Endothelial cell of umbilical vein (primary cell): Measurements from ENCODE around the gene MTREX. TPM values are rescaled to one million over a fixed set of nuclear protein-coding genes. Genes with fewer than 3 reads are reported as not detected.

ENCODE experiments used
- BruUV-seq: library from RNA; stranded (reverse); fragments of 400-500 nt; replicated peaks from 2 replicates; lab custom pipeline; 2021; lab: Mats Ljungman, UMichigan
- CTCF ChIA-PET: fragments of 300-600, 350-600 bp; sonication (Branson Sonifier 250); formaldehyde crosslinking; loops from one replicate; lab custom pipeline; 2021; ENCODE audit warnings: antibody characterized with exemption, inconsistent platforms; lab: Charles Lee
- POLR2A ChIA-PET: fragments of 300-600, 350-600 bp; sonication (Branson Sonifier 250); formaldehyde crosslinking; loops from one replicate; lab custom pipeline; 2021; ENCODE audit warnings: antibody characterized with exemption, inconsistent platforms; lab: Charles Lee
- DNase-seq: peaks from one replicate; pipeline ENCODE4 v3.0.0-alpha.2; 2011; ENCODE audit warnings: low read depth, low spot score
- FAIRE-seq: peaks from 2 replicates; lab custom pipeline; 2011; peaks lifted over from hg19 to GRCh38; lab: Jason Lieb, UNC
- H2AFZ ChIP-seq: 2 replicates; pipeline ENCODE4 v1.6.0; 2012; ENCODE audit warnings: low read depth, low read length, control low read depth, inconsistent platforms
- H3K27ac ChIP-seq: 2 replicates; pipeline ENCODE4 v1.5.1; 2011; ENCODE audit warnings: low read depth, mild to moderate bottlenecking, control low read depth, low read length, moderate library complexity; ENCODE audit not compliant: insufficient read depth
- H3K27me3 ChIP-seq, 2 experiments: 2 replicates each; pipeline versions ENCODE4 v1.6.0 to v1.6.1; 2011; ENCODE audit warnings: low read length in 2 of 2, mixed read lengths in 1 of 2; ENCODE audit not compliant: control insufficient read depth in 2 of 2, insufficient read depth in 2 of 2
- H3K36me3 ChIP-seq, 2 experiments: 2 replicates in 1 of 2; 3 replicates in 1 of 2; pipeline ENCODE4 v1.5.1; 2011; ENCODE audit warnings: low read length in 2 of 2, mild to moderate bottlenecking in 1 of 2, moderate library complexity in 1 of 2; ENCODE audit not compliant: control insufficient read depth in 2 of 2, insufficient read depth in 2 of 2; ENCODE audit errors: extremely low read depth in 1 of 2
- H3K4me1 ChIP-seq: 3 replicates; pipeline ENCODE4 v1.5.1; 2011; ENCODE audit warnings: mild to moderate bottlenecking, low read length; ENCODE audit not compliant: control insufficient read depth, insufficient read depth; ENCODE audit errors: extremely low read depth
- H3K4me2 ChIP-seq: 2 replicates; pipeline ENCODE4 v1.6.1; 2011; ENCODE audit warnings: low read length, control low read depth, mixed read lengths; ENCODE audit not compliant: insufficient read depth
- H3K4me3 ChIP-seq, 3 experiments: fragments of 200-600 bp in 1 of 3; sonication (generic), shearing (Covaris generic) in 1 of 3; replicated peaks in 1 of 3; 2 replicates each; pipeline ENCODE4 v1.5.1; 2011 to 2016; ENCODE audit warnings: control low read depth in 3 of 3, low read length in 3 of 3, mild to moderate bottlenecking in 2 of 3, inconsistent platforms in 1 of 3, low read depth in 1 of 3, moderate library complexity in 1 of 3; ENCODE audit not compliant: insufficient read depth in 1 of 3
- H3K79me2 ChIP-seq: 2 replicates; pipeline ENCODE4 v1.6.0; 2012; ENCODE audit warnings: low read length, inconsistent platforms; ENCODE audit not compliant: control insufficient read depth, insufficient read depth
- H3K9ac ChIP-seq: replicated peaks from 2 replicates; pipeline ENCODE3; 2011; ENCODE audit warnings: low read length, control low read depth; ENCODE audit not compliant: insufficient read depth; ENCODE audit errors: extremely low read depth
- H3K9me1 ChIP-seq: replicated peaks from 3 replicates; pipeline ENCODE4 v1.6.0; 2011; ENCODE audit warnings: mild to moderate bottlenecking, low read length; ENCODE audit not compliant: control insufficient read depth, insufficient read depth; ENCODE audit errors: extremely low read depth
- H3K9me3 ChIP-seq: replicated peaks from 2 replicates; pipeline ENCODE4 v1.5.1; 2012; ENCODE audit warnings: low read length, inconsistent platforms; ENCODE audit not compliant: control insufficient read depth, insufficient read depth
- H4K20me1 ChIP-seq: replicated peaks from 2 replicates; pipeline ENCODE3; 2011; ENCODE audit warnings: mild to moderate bottlenecking, low read length; ENCODE audit not compliant: control insufficient read depth, insufficient read depth; ENCODE audit errors: extremely low read depth
- CTCF ChIP-seq, 2 donors: IDR thresholded peaks; 1 replicate in 1 of 2; 2 replicates in 1 of 2; pipeline ENCODE4 v1.5.1; 2011; ENCODE audit warnings: low read length in 2 of 2, mild to moderate bottlenecking in 2 of 2, moderate library complexity in 2 of 2, control low read depth in 1 of 2, inconsistent platforms in 1 of 2, low read depth in 1 of 2; ENCODE audit not compliant: insufficient read depth in 1 of 2; ENCODE audit errors: extremely low read depth in 1 of 2
- EZH2 ChIP-seq: IDR thresholded peaks from 2 replicates; pipeline ENCODE4 v1.6.1; 2012; ENCODE audit warnings: borderline replicate concordance, low read depth, mild to moderate bottlenecking, moderate library complexity, low read length, inconsistent platforms; ENCODE audit not compliant: severe bottlenecking
- FOS ChIP-seq: IDR thresholded peaks from 2 replicates; pipeline ENCODE4 v1.6.1; 2011; ENCODE audit warnings: mild to moderate bottlenecking, low read length, moderate library complexity, borderline replicate concordance; ENCODE audit not compliant: insufficient read depth
- GATA2 ChIP-seq: IDR thresholded peaks from 2 replicates; pipeline ENCODE4 v1.7.0; 2011; ENCODE audit warnings: low read depth, mild to moderate bottlenecking, moderate library complexity, mixed read lengths, low read length; ENCODE audit not compliant: insufficient read length, insufficient read depth
- JUN ChIP-seq: IDR thresholded peaks from 2 replicates; pipeline ENCODE4 v1.6.1; 2011; ENCODE audit warnings: borderline replicate concordance, low read depth; ENCODE audit not compliant: insufficient read length, insufficient read depth
- MYC ChIP-seq: IDR thresholded peaks from one replicate; pipeline ENCODE4 v1.6.1; 2011; ENCODE audit warnings: mild to moderate bottlenecking, low read depth, low read length
- POLR2AphosphoS5 ChIP-seq: IDR thresholded peaks from 2 replicates; pipeline ENCODE4 v1.6.1; 2012; ENCODE audit warnings: low read depth, mild to moderate bottlenecking, control low read depth, low read length, moderate library complexity; ENCODE audit not compliant: insufficient read depth
- dilution Hi-C: fragments of 300-500 bp; cut with MboI; formaldehyde crosslinking; loops from one replicate; pipeline ENCODE4 v1.15.0; 2019; ENCODE audit warnings: low sequenced_read_pairs; ENCODE audit not compliant: extremely low pct_ligation_motif_present
- intact Hi-C: fragments of 100-400 bp; cut with micrococcal nuclease; formaldehyde crosslinking; loops from one replicate; pipeline ENCODE4 v1.10.0; 2022
- polyA plus RNA-seq, 4 experiments: library from polyadenylated mRNA; depleted of rRNA in 3 of 4; stranded (reverse) in 3 of 4; unstranded in 1 of 4; fragments of >200 nt; gene quantifications; 2 replicates each; pipeline versions ENCODE4 v1.2.1 to v1.2.3, GENCODE V29; 2011 to 2012; ENCODE audit warnings: missing spikeins in 1 of 4
- total RNA-seq: library from RNA; stranded (reverse); gene quantifications from 2 replicates; pipeline ENCODE4 v1.2.3, GENCODE V29; 2021

Gene MTREX
- total and polyA plus RNA-seq, 2 donors (not counting 3 experiments of a cell fraction or from before 2014, with no cell fraction given) = 9.8 to 76.3 TPM

DNA sequence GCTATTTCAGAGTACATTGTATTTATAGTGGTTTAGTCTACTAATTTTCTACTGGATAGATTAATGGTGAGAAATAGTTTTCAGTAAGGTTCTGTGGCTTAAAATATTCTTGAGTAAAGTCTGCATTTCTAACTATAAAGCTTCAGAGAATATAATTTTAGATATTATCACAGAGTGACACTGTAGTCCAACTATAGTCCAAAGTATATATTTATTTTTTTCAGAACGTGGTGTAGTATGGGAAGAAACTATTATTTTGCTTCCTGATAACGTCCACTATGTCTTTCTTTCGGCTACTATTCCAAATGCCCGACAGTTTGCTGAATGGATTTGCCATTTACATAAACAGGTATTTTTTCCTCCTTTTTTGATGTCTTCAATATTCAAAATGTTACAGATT is 35.3 kb downstream of the MTREX start:
- dilution Hi-C loops (no loop called here), intact Hi-C loops (loop anchor here (10.0 kb wide), 1 partner anchor 192 kb away; the partner anchor contains the start of gene PLPP1)
- Histone ChIP-seq H3K9ac (no peak overlapping the region), H3K4me1 (peaks cover 3% of the 10 kb centered on the region), H2AFZ (no peak overlapping the region), H3K79me2 (peaks cover 10% of the 10 kb centered on the region), H3K27ac (no peak overlapping the region), H3K4me2 (no peak overlapping the region), H3K9me3 (no peaks in the 10 kb centered on the region), H3K4me3 (no peak overlapping the region), H3K27me3 (no peaks in the 10 kb centered on the region), H4K20me1 (no peaks in the 10 kb centered on the region), H3K36me3 (peaks cover 5 to 18% of the 10 kb centered on the region in 2 experiments), H3K9me1 (no peaks in the 10 kb centered on the region)
- ChIA-PET POLR2A (no interaction called here), CTCF (interaction anchor here (1.0 to 2.4 kb wide), 9 partner anchors 18 to 926 kb away, joined by 3 to 33 read pairs (median 3); no protein-coding TSS in a partner anchor)
- FAIRE-seq (no peak), DNase-seq (no peak)
- no TSS peak for BruUV-seq
- TF ChIP-seq MYC (no peak), POLR2AphosphoS5 (no peak), GATA2 (no peak), EZH2 (no peak), JUN (no peak), FOS (no peak), CTCF (IDR thresholded peaks at IDR 0.05; ENCODE audit: extremely low read depth in 1 of 2, insufficient read depth in 1 of 2, low read depth in 1 of 2, low read length in 2 of 2) (no peak)
